GM23338 (cell line): ENCODE results near the gene EXOC3L4. TPM values are rescaled to one million over a fixed set of nuclear protein-coding genes. Genes with fewer than 3 reads are reported as not detected.

Experiments
- ATAC-seq: fragments of 200-7000 bp; cut with Tn5 transposase; 3 replicates; pipeline ENCODE4 v1.9.1; 2020
- DNase-seq: peaks from one replicate; pipeline ENCODE4 v3.0.0-alpha.2; 2015; ENCODE audit warnings: low spot score
- H2AFZ ChIP-seq: fragments of 200-600 bp; sonication (generic); 2 replicates; pipeline ENCODE4 v1.8.0; 2016; ENCODE audit warnings: antibody characterized with exemption, mild to moderate bottlenecking, moderate library complexity
- H3F3A ChIP-seq: fragments of 200-600 bp; sonication (generic); replicated peaks from 2 replicates; pipeline ENCODE4 v1.8.0; 2017; ENCODE audit warnings: antibody characterized with exemption, mixed run types, low read depth
- H3K27ac ChIP-seq: fragments of 200-600 bp; sonication (generic); 2 replicates; pipeline ENCODE4 v1.6.1; 2016; ENCODE audit warnings: low read depth
- H3K27me3 ChIP-seq: fragments of 200-600 bp; sonication (generic); 2 replicates; pipeline ENCODE4 v1.8.0; 2016; ENCODE audit warnings: mild to moderate bottlenecking, mixed run types, moderate library complexity; ENCODE audit not compliant: insufficient read depth
- H3K36me3 ChIP-seq: fragments of 200-600 bp; sonication (generic); 2 replicates; pipeline ENCODE4 v1.8.0; 2016; ENCODE audit warnings: mild to moderate bottlenecking; ENCODE audit not compliant: insufficient read depth
- H3K4me1 ChIP-seq: fragments of 200-600 bp; sonication (generic); 2 replicates; pipeline ENCODE4 v1.8.0; 2016; ENCODE audit warnings: mild to moderate bottlenecking, moderate library complexity; ENCODE audit not compliant: insufficient read depth
- H3K4me2 ChIP-seq: fragments of 200-600 bp; sonication (generic); 2 replicates; pipeline ENCODE4 v1.7.1; 2017; ENCODE audit warnings: mixed run types
- H3K4me3 ChIP-seq: fragments of 200-600 bp; sonication (generic); 2 replicates; pipeline ENCODE4 v1.6.1; 2016; ENCODE audit warnings: mixed run types
- H3K79me2 ChIP-seq: fragments of 200-600 bp; sonication (generic); replicated peaks from 2 replicates; pipeline ENCODE4 v1.8.0; 2017; ENCODE audit warnings: mild to moderate bottlenecking; ENCODE audit not compliant: insufficient read depth
- H3K9me2 ChIP-seq: fragments of 200-600 bp; sonication (generic); 2 replicates; pipeline ENCODE4 v1.8.0; 2017; ENCODE audit not compliant: insufficient read depth
- H4K20me1 ChIP-seq: fragments of 200-600 bp; sonication (generic); replicated peaks from 2 replicates; pipeline ENCODE4 v1.8.0; 2017; ENCODE audit warnings: mild to moderate bottlenecking; ENCODE audit not compliant: insufficient read depth
- H3K27ac Mint-ChIP-seq: 2 replicates; pipeline ENCODE4 v1.8.0; 2020; ENCODE audit warnings: inconsistent platforms, mild to moderate bottlenecking, moderate library complexity, mixed read lengths
- H3K27me3 Mint-ChIP-seq: 3 replicates; pipeline ENCODE4 v1.8.0; 2022; ENCODE audit warnings: low read depth, mild to moderate bottlenecking, moderate library complexity, mixed read lengths, inconsistent platforms; ENCODE audit not compliant: insufficient read depth, poor library complexity
- H3K36me3 Mint-ChIP-seq: 3 replicates; pipeline ENCODE4 v1.8.0; 2021; ENCODE audit warnings: low read depth, mild to moderate bottlenecking, inconsistent platforms, moderate library complexity, mixed read lengths
- H3K4me1 Mint-ChIP-seq: 3 replicates; pipeline ENCODE4 v1.8.0; 2020; ENCODE audit warnings: mild to moderate bottlenecking, inconsistent platforms, mixed read lengths
- H3K4me3 Mint-ChIP-seq: 3 replicates; pipeline ENCODE4 v1.8.0; 2021; ENCODE audit warnings: moderate library complexity, mild to moderate bottlenecking, inconsistent platforms, mixed read lengths
- H3K9me3 Mint-ChIP-seq: 3 replicates; pipeline ENCODE4 v1.8.0; 2020; ENCODE audit warnings: moderate library complexity, mild to moderate bottlenecking, inconsistent platforms, mixed read lengths
- CREB1 ChIP-seq: fragments of 250-450 bp; sonication (Bioruptor Pico); IDR thresholded peaks from 2 replicates; pipeline ENCODE4 v1.5.0; 2020; ENCODE audit warnings: low read depth, mild to moderate bottlenecking, moderate library complexity
- CTCF ChIP-seq, 2 experiments: fragments of 200-600 bp in 1 of 2; sonication (generic) in 1 of 2; conservative IDR thresholded peaks; 2 replicates each; pipeline versions ENCODE4 v1.5.1 to v1.6.1; 2016 to 2017; ENCODE audit warnings: antibody characterized with exemption in 2 of 2, low read depth in 2 of 2, mild to moderate bottlenecking in 2 of 2, moderate library complexity in 1 of 2
- ETS1 ChIP-seq: IDR thresholded peaks from 2 replicates; pipeline ENCODE4 v1.6.1; 2016; ENCODE audit warnings: antibody characterized with exemption
- EZH2 ChIP-seq: fragments of 200-600 bp; sonication (generic); IDR thresholded peaks from one replicate; pipeline ENCODE4 v1.8.0; 2017; ENCODE audit warnings: antibody characterized with exemption, mild to moderate bottlenecking, low read depth; ENCODE audit not compliant: unreplicated experiment
- EZH2phosphoT487 ChIP-seq: fragments of 200-600 bp; sonication (generic); IDR thresholded peaks from one replicate; pipeline ENCODE4 v1.8.1; 2018; ENCODE audit warnings: antibody characterized with exemption; ENCODE audit not compliant: unreplicated experiment
- JUNB ChIP-seq: IDR thresholded peaks from one replicate; pipeline ENCODE4 v1.6.1; 2016; ENCODE audit warnings: antibody characterized with exemption; ENCODE audit not compliant: unreplicated experiment
- NANOG ChIP-seq: IDR thresholded peaks from 2 replicates; pipeline ENCODE4 v1.6.1; 2016; ENCODE audit warnings: antibody characterized with exemption, borderline replicate concordance
- STAT1 ChIP-seq: IDR thresholded peaks from one replicate; pipeline ENCODE4 v1.6.1; 2016; ENCODE audit warnings: antibody characterized with exemption; ENCODE audit not compliant: unreplicated experiment
- ZNF114 ChIP-seq: fragments of 250-450 bp; sonication (Bioruptor Pico); IDR thresholded peaks from 2 replicates; pipeline ENCODE4 v1.5.0; 2020; ENCODE audit warnings: mild to moderate bottlenecking, moderate library complexity
- ZNF331 ChIP-seq: fragments of 250-450 bp; sonication (Bioruptor Pico); IDR thresholded peaks from 2 replicates; pipeline ENCODE4 v1.5.0; 2020; ENCODE audit warnings: low read depth, mild to moderate bottlenecking, moderate library complexity
- ZNF462 ChIP-seq: fragments of 250-450 bp; sonication (Bioruptor Pico); IDR thresholded peaks from 2 replicates; pipeline ENCODE4 v1.5.0; 2020; ENCODE audit warnings: mild to moderate bottlenecking, moderate library complexity
- polyA plus RNA-seq: library from polyadenylated mRNA; unstranded; fragments of >200 nt; fragmentation: Nextera tagmentation; extraction: Ambion mirVana; gene quantifications from 2 replicates; pipeline ENCODE4 v1.2.1, GENCODE V29; 2016
- total RNA-seq: library from RNA; depleted of rRNA; stranded (reverse); fragments of >200 nt; shearing (Covaris generic); gene quantifications from 2 replicates; pipeline ENCODE4 v1.2.3, GENCODE V29; 2014

Gene EXOC3L4
- total and polyA plus RNA-seq, 2 experiments from 2014 or later, result not detected

- no peak for DNase-seq
- peak overlapping the region; percentile 58 for H3K4me3 ChIP-seq
- no peak for TF ChIP-seq STAT1
- H3K79me2 ChIP-seq, result no peaks in the 10 kb centered on the region
- H3K27me3 Mint-ChIP-seq, result peaks cover 15% of the 10 kb centered on the region
- H3K4me2 ChIP-seq, result peak overlapping the region; percentile 83
- peak overlapping the region; percentile 37; the same call in 2 of the 3 replicates for H3K4me3 Mint-ChIP-seq
- no peak for ATAC-seq
- H3K27ac Mint-ChIP-seq, result no peak overlapping the region
- 0 out of 2 replicates have a peak, but pooled peaks cover 4% of the 10 kb centered on the region for H3F3A ChIP-seq
- H3K9me3 Mint-ChIP-seq, result no peaks in the 10 kb centered on the region
- no peaks in the 10 kb centered on the region for H3K9me2 ChIP-seq
- H3K36me3 ChIP-seq, result no peaks in the 10 kb centered on the region
- peaks cover 12% of the 10 kb centered on the region; the same call in 1 of the 2 replicates for H3K27me3 ChIP-seq
- no peak overlapping the region for H2AFZ ChIP-seq
- no peak overlapping the region for H3K27ac ChIP-seq
- peaks cover 12% of the 10 kb centered on the region for H3K4me1 Mint-ChIP-seq
- H4K20me1 ChIP-seq, result no peaks in the 10 kb centered on the region
- H3K4me1 ChIP-seq, result peaks cover 6% of the 10 kb centered on the region
- no peaks in the 10 kb centered on the region for H3K36me3 Mint-ChIP-seq
Observed at GRCh38 chr14:103091883-103092222, 2.7 kb upstream of the EXOC3L4 start.

- H3K27me3 ChIP-seq, result peaks cover 12% of the 10 kb centered on the region; the same call in 1 of the 2 replicates
- 0 out of 2 replicates have a peak, but pooled peaks cover 4% of the 10 kb centered on the region for H3F3A ChIP-seq
- ATAC-seq (no peak), DNase-seq (no peak)
- no peak overlapping the region for H3K4me2 ChIP-seq
- Mint-ChIP-seq H3K4me1 (peaks cover 16% of the 10 kb centered on the region), H3K9me3 (no peaks in the 10 kb centered on the region), H3K27ac (no peak overlapping the region), H3K36me3 (no peaks in the 10 kb centered on the region), H3K27me3 (peaks cover 21% of the 10 kb centered on the region), H3K4me3 (no peak overlapping the region)
- H3K27ac ChIP-seq, result no peak overlapping the region
- no peaks in the 10 kb centered on the region for H4K20me1 ChIP-seq
- no peak overlapping the region for H3K4me3 ChIP-seq
- H3K79me2 ChIP-seq, result no peaks in the 10 kb centered on the region
- H3K9me2 ChIP-seq, result no peaks in the 10 kb centered on the region
- H2AFZ ChIP-seq, result no peak overlapping the region
- H3K36me3 ChIP-seq, result no peaks in the 10 kb centered on the region
- H3K4me1 ChIP-seq, result peaks cover 6% of the 10 kb centered on the region
- TF ChIP-seq CREB1, result no peak
- TF ChIP-seq ZNF114, result no peak
- TF ChIP-seq STAT1, result no peak
- no peak for TF ChIP-seq NANOG
- TF ChIP-seq EZH2, result no peak
- TF ChIP-seq ZNF331 (CRISPR knock-in tag), result no peak
- no peak for TF ChIP-seq ZNF462 (CRISPR knock-in tag)
- TF ChIP-seq JUNB, result no peak
- TF ChIP-seq CTCF (conservative IDR thresholded peaks at IDR 0.05; ENCODE audit: low read depth in 2 of 2), result no peak
- no peak for TF ChIP-seq ETS1
- TF ChIP-seq EZH2phosphoT487, result no peak
Observed at GRCh38 chr14:103093856-103094405, 594 bp upstream of the EXOC3L4 start.
